Heart left ventricle (tissue), 13 donors: Measurements from ENCODE around the gene ABCC5.

Experiments
- POLR2A ChIP-seq, 2 donors: fragments of 450-650 bp; IDR thresholded peaks; one replicate each; pipeline ENCODE4 v1.6.1; 2017; ENCODE audit warnings: antibody characterized with exemption in 2 of 2, mild to moderate bottlenecking in 2 of 2, moderate library complexity in 2 of 2
- TF ChIP-seq, protein P1 (sequence below), 12 donors: fragments of 200-600 bp; sonication (generic) in 4 of 12; IDR thresholded peaks; one replicate each; pipeline versions ENCODE4 v1.5.0 to v1.8.0; 2018 to 2022; ENCODE audit warnings: antibody characterized with exemption in 12 of 12, mild to moderate bottlenecking in 5 of 12
- donor health status: ischemic (EF 13 %, LVEDD 7.1; RV severe dilation, severe dysfunction).
- donor health status: DM: no; HTN: yes; CAD: no.
- donor health status: DM: no; HTN: no; CAD: no.
- donor health status: ischemic (EF 25% LVEDD 6.9; RV normal size, moderate dysfunction).
- donor health status: ischemic (EF 25% LVEDD 5.7; RV mildly dilated, moderate dysfunction).
- donor health status: ischemic (EF 35%, LVEDD 5.7; RV mildly dilated, moderate dysfunction).
- donor health status: nonischemic (EF 11% LVEDD 7.7; RV severe dilation, severe dysfunction).
- donor health status: DM: yes; HTN: yes; CAD: no.
- donor health status: PGD.
- donor health status: ischemic (EF 29% LVEDD 5.4; RV normal size, mild dysfunction).
- donor health status: nonischemic (EF 23%, LVEDD 6.1; RV moderate dilation, normal function).

DNA sequence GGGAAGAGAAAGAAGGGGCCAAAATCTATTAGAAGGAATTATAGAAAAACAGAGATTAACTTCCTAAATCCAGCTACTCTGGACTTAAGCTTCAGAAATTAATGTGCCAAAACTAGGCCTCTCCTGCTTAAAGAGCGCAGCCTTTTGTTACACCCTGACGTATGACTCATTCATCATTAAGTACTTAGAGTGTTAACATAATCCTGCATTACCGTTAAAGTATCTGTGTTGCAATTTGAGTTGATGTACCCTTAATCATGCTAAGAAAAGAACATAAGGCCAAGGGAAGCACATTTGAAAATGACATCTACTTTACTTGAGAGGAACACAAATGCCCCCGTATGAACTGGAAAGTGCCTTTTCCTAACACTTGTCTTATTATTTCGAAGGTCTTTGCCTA is 21.7 kb upstream of the ABCC5 start:
- TF ChIP-seq, protein P1, sequence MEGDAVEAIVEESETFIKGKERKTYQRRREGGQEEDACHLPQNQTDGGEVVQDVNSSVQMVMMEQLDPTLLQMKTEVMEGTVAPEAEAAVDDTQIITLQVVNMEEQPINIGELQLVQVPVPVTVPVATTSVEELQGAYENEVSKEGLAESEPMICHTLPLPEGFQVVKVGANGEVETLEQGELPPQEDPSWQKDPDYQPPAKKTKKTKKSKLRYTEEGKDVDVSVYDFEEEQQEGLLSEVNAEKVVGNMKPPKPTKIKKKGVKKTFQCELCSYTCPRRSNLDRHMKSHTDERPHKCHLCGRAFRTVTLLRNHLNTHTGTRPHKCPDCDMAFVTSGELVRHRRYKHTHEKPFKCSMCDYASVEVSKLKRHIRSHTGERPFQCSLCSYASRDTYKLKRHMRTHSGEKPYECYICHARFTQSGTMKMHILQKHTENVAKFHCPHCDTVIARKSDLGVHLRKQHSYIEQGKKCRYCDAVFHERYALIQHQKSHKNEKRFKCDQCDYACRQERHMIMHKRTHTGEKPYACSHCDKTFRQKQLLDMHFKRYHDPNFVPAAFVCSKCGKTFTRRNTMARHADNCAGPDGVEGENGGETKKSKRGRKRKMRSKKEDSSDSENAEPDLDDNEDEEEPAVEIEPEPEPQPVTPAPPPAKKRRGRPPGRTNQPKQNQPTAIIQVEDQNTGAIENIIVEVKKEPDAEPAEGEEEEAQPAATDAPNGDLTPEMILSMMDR (IDR thresholded peaks at IDR 0.05), result no peak
- TF ChIP-seq POLR2A (IDR thresholded peaks at IDR 0.05), result no peak
